ENCODE results near the gene FBN2.

The FBN2 gene

GRCh38 chr5:128305341-128305740 is 232.7 kb downstream of the FBN2 start:
- no peak for DNase-seq (ENCODE audit: low read depth)

GRCh38 chr5:128304791-128305190 is 233.3 kb downstream of the FBN2 start:
- DNase-seq (ENCODE audit: low read depth) = no peak

- no peak for DNase-seq (ENCODE audit: low read depth)
Observed at GRCh38 chr5:128304088-128304487, 234.0 kb downstream of the FBN2 start.

DNA sequence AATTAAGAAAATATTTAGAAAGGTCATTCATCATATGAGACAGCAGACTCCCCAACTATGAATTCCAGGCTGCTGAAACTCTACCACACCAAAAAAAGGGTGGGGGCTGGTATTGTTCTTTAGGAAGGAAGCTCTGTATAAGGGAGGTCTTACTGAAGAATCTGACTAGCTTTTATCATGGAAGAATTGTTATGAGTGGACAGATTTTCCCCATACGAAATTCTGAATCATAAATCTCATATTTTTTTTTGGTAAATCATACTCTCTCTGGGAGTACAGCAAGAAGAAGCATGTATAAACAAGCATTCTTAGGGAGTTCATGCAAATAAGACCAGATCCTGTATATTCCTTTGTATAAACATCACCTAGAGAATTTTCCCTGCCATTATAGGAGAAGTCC is 234.5 kb downstream of the FBN2 start:
- no peak for DNase-seq (ENCODE audit: low read depth)

- DNase-seq (ENCODE audit: low read depth) = no peak
Observed at GRCh38 chr5:128300181-128300580, 237.9 kb downstream of the FBN2 start.

DNA sequence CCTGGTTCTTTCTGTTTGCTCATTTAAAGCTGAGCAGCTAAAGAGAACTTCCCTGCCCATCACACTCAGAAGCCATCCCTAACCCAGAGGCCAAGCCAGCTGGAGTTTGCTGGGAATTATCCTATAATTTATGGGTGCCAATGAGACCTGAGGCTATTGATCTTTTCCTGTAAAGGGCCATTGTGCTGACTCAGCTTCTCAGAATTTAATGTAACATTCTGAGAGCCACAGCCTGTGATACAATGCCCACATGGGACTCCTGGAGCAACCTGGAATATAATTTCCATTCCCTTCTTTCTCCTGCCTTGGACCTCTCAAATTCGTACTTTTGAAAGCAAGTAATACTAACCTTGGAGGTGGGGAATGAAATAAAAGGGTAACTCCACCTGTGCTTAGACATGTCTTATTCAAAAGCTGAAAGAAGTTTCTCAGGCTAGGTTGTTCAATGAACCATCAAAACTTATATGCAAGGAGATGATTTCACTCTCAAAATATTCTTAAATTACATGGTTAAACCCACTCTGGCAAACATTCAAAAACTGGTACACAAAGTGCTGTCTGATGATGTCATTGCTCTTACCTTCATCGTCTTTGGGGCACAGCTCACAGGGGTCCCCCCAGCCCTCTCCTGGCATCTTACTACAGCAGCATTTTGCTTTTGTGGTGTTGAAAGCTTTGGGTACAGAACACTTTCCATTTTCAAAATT is 247.7 kb downstream of the FBN2 start:
- DNase-seq (ENCODE audit: low read depth) = peak; percentile 5

GRCh38 chr5:128287740-128288139 is 250.3 kb downstream of the FBN2 start:
- no peak for DNase-seq (ENCODE audit: low read depth)

GRCh38 chr5:128284236-128284635 is 253.8 kb downstream of the FBN2 start:
- peak; percentile 4 for DNase-seq (ENCODE audit: low read depth)

- no peak for DNase-seq (ENCODE audit: low read depth)
Observed at GRCh38 chr5:128279345-128279744, 258.7 kb downstream of the FBN2 start.

DNA sequence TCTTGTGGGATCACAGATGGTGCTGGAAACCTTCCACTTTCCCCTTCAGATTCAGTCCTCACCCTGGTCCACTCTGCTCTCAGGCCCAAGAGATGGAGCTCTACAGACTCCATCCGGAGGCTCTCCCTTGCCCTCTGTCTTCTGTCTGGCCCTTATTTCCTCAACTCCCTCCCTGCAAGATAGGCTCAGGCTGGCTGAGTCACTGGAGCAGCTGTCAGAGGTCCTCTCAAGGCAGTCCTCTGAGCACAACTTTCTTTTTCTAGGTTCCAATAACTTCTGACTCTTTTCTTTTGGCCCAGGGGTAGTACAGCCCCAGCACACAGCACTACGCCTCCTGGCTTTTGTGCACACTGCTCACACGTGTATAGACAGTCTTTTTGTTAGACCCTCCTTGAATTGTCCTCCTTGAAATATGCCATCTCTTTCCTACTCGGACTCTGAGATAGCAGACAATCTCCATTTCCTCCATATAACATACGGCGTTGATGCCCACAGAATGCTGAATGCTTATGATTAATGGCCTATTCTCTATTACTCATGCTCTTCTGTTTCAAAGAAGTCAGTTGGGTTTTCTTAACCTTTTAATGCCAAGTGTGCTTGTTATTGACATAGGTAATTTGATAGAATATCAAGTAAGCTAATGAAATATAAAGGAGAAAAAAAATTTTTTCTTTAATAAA is 261.4 kb downstream of the FBN2 start:
- DNase-seq (ENCODE audit: low read depth) = no peak

DNA sequence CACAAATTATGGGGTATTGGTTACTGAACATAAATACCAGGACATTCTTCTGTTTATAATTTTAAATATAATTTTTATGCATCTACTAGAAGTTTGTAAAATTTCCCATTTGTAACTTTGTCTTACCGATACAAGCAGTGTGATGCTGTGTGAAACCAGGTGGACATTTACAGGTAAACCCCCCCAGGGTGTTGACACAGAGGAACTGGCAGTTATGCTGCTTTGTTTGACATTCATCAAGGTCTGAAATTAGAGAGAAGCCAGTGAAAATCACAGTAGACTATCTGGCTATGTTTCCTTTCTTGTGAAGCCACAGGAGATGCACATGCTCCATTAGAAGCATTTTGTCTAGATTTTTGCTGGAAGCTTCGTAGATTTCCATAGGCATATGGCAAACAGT is 263.6 kb downstream of the FBN2 start:
- no peak for DNase-seq (ENCODE audit: low read depth)

GRCh38 chr5:128273736-128274135 is 264.3 kb downstream of the FBN2 start:
- DNase-seq (ENCODE audit: low read depth) = no peak

- DNase-seq (ENCODE audit: low read depth) = no peak
Observed at GRCh38 chr5:128271859-128272464, 266.1 kb downstream of the FBN2 start.

GRCh38 chr5:128271071-128271470 is 267.0 kb downstream of the FBN2 start:
- DNase-seq (ENCODE audit: low read depth) = no peak

DNA sequence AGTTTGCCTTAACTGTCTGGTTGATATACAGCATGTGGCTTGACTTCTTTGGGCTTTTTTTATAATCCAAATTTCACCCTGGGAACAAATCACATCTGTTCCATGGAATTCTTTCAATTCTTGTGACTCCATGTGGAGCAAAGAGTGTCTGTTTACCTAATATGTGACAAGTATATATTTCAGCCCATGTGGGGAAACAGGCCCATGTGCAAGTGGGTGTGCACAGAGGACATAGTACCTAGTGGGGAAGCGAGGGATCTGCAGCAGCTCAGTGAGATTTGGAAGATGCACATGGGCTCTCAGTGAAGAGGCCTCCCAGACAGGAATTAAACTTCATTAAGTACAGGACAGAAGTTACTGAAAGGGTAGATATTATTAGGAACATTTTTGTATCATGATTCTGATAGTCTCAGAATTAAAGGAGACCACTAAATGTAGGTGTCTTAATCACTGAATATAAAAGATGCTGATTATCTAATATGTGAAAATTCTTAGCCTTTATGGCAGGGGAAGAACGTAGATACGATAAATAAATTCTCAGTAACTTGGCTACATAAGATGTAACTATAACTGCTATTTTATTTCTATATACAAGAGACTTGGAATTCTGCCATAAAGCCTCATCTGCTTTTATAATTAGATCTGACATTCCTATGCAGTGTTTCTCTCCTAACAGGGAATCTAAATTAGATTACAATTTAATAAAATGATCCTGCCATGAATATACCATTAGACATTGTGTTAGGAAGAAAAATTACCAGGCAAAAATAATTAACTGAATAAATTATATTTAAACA is 273.3 kb downstream of the FBN2 start:
- DNase-seq (ENCODE audit: low read depth) = no peak

DNA sequence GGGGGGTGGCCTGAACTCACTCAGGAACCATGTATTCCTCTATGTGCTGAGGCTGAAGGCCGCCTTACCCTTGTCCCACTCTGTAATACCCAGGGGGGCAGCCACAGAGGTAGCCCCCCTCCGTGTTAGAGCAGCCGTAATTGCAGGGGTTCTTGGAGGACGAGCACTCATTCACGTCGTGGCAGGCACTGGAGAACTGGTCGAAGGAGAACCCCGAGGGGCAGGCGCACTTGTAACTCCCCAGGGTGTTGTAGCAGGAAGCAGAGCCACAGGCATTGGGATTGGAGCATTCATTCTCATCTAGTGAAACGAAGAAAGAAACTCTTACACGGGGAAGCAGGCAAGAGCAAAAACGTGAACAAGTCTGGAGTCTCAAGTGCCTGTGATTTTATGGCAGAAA is 274.7 kb downstream of the FBN2 start:
- DNase-seq (ENCODE audit: low read depth) = no peak

GRCh38 chr5:128262911-128263310 is 275.1 kb downstream of the FBN2 start:
- no peak for DNase-seq (ENCODE audit: low read depth)

DNA sequence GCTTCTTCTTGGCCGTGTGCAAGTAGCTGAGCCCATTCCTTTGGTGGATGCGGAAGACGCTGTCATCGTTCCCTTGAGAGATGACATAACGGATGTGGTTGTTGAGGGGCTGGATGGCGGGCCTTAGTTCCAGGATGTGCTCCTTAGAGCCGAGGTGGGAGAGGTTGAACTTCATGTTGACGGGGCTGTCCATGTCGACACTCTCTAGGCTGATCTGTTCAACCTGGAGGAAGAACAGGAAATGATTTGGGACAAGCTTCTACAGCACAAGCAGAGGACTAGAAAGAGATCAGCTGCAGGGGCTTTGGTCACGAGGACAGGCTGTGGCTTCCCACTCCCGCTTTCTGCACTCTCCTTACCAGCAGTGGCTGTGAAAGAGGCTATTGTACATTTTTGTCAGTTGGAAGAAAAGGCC is 278.4 kb downstream of the FBN2 start:
- no peak for DNase-seq (ENCODE audit: low read depth)

GRCh38 chr5:128258372-128258771 is 279.7 kb downstream of the FBN2 start:
- DNase-seq (ENCODE audit: low read depth) = no peak

- no peak for DNase-seq (ENCODE audit: low read depth)
Observed at GRCh38 chr5:128257076-128257475, 281.0 kb downstream of the FBN2 start.

DNA sequence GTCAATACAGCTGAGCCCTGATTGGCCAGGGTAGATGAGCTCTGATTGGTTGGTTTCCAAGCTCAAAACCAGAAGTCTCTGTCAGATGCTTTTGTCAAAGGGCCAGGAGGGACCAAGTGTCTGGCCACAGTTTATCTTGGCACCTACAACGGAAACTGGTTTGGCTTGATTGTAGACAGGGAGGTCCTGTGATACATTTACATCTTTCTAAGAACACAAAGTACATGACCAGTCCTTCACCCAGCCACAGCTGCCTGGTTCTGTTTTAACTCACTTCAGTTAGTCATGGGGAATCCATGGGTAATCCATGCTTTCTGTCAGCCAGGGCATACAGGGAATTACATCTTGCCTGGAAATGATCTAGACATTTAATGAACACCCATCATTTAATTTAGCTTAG is 283.3 kb downstream of the FBN2 start:
- no peak for DNase-seq (ENCODE audit: low read depth)

- no peak for DNase-seq (ENCODE audit: low read depth)
Observed at GRCh38 chr5:128253880-128254279, 284.2 kb downstream of the FBN2 start.

GRCh38 chr5:128253161-128253560 is 284.9 kb downstream of the FBN2 start:
- DNase-seq (ENCODE audit: low read depth) = no peak
